Suppressor macrophage treated with lipopolysaccharide for 1 hour (primary cell): Measurements from ENCODE around the gene ZNF302.

Source experiments
- DNase-seq, 3 donors: peaks; one replicate each; pipeline ENCODE4 v3.0.0-alpha.2; 2020 to 2022

Gene ZNF302

DNA sequence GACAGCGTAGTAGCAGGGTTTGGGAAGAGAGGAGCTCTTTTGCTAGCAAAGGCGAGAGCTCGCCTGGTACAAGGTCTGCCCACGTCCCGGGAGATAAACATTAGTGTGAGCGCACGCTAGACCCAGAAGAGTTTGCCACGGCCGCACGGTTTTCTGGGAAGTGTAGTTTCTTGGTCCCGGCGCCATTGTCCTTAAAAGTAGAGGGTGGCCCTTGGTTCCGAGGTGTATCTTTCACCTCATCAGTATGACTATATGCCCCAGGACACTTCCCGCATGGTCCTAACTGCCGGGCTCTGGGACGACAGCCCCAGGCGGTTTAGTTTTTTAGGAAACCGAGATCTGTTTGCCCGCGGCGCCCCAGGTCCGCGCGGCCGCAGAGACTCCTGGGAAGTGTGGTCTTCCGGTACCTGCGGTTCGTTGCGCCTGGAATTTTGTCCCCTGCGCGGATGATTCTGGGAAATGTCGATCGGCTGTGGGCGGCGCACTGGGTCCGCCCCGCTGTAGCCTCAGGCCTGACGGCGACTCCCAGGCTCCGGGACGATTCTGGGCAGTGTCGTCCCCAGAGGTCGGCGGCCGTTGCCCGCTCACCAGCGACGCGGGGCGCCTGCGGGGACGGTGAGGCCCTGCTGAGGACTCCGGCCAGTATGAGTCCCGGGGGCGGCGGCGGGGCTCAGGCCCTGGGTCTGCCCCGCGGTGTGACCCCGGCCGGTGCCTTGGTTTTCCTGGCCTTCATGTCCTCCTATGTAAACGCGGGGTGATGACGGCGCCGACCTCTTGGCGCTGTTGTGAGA lies 56.5 kb downstream of the ZNF302 start, which contains the start of gene ZNF181:
TSS of gene ZNF181 (plus strand) at position 498 of the 791 bp plus-strand sequence. CDS start 795 bp downstream, outside the sequence.
- DNase-seq: peak; percentile 91 to 93 (median 92)

- DNase-seq: peak in 1 of 3 donors; percentile 86
These were observed 57.1 kb downstream of the ZNF302 start for GRCh38 chr19:34734537-34735103.
